Left ventricle myocardium inferior (tissue), 1 donor: ENCODE results near the gene GPR139. TPM values are rescaled to one million over a fixed set of nuclear protein-coding genes. Genes with fewer than 3 reads are reported as not detected.

Experiments
- DNase-seq: peaks from one replicate; pipeline ENCODE4 v3.0.0-alpha.2; 2020
- H3K27ac ChIP-seq: fragments of 200-600 bp; replicated peaks from 2 replicates; pipeline ENCODE4 v1.8.0; 2021
- H3K27me3 ChIP-seq: fragments of 200-600 bp; 2 replicates; pipeline ENCODE4 v1.8.0; 2021; ENCODE audit warnings: low read depth
- H3K36me3 ChIP-seq: fragments of 200-600 bp; 2 replicates; pipeline ENCODE4 v1.8.0; 2021
- H3K4me1 ChIP-seq: fragments of 200-600 bp; 2 replicates; pipeline ENCODE4 v1.8.0; 2021
- H3K4me3 ChIP-seq: fragments of 200-600 bp; 2 replicates; pipeline ENCODE4 v1.8.0; 2021; ENCODE audit warnings: mild to moderate bottlenecking, moderate library complexity
- H3K9me3 ChIP-seq: fragments of 200-600 bp; replicated peaks from 2 replicates; pipeline ENCODE4 v1.8.0; 2021
- CTCF ChIP-seq: fragments of 200-600 bp; IDR thresholded peaks from 2 replicates; pipeline ENCODE4 v1.8.0; 2021; ENCODE audit warnings: antibody characterized with exemption, mild to moderate bottlenecking, borderline replicate concordance
- intact Hi-C: fragments of 100-400 bp; cut with micrococcal nuclease; formaldehyde crosslinking; loops from one replicate; pipeline ENCODE4 v1.11.0; 2022
- total RNA-seq: library from RNA; stranded (reverse); fragmentation: NEBNext Ultra II Directional; extraction: Animal tissue kit (Norgen Biotek cat#: 25700); gene quantifications from one replicate; pipeline ENCODE4 v1.2.1, GENCODE V29; 2021
- donor health status: DM: no; HTN: yes; CAD: no; lungs with severe emphysema.

The GPR139 gene
- total RNA-seq, 1 donor from 2014 or later: not detected

- H3K36me3 ChIP-seq: no peaks in the 10 kb centered on the region
- no peak overlapping the region for H3K27ac ChIP-seq
- peaks cover 6% of the 10 kb centered on the region for H3K27me3 ChIP-seq
- TF ChIP-seq CTCF: no peak
- intact Hi-C loops: no loop called here
- DNase-seq: no peak
- no peak overlapping the region for H3K4me3 ChIP-seq
- H3K9me3 ChIP-seq: peaks cover 5% of the 10 kb centered on the region
- H3K4me1 ChIP-seq: no peaks in the 10 kb centered on the region
Measured at GRCh38 chr16:20023190-20023589, 50.5 kb downstream of the GPR139 start.

- no peak for DNase-seq
- H3K27me3 ChIP-seq: peaks cover 6% of the 10 kb centered on the region
- peaks cover 6% of the 10 kb centered on the region for H3K9me3 ChIP-seq
- intact Hi-C loops: no loop called here
- H3K27ac ChIP-seq: no peak overlapping the region
- H3K4me3 ChIP-seq: no peak overlapping the region
- no peak for TF ChIP-seq CTCF
- H3K4me1 ChIP-seq: no peaks in the 10 kb centered on the region
- H3K36me3 ChIP-seq: no peaks in the 10 kb centered on the region
Measured at GRCh38 chr16:20020976-20021375, 52.7 kb downstream of the GPR139 start.

- Histone ChIP-seq H3K27ac (no peak overlapping the region), H3K4me3 (no peak overlapping the region), H3K36me3 (no peaks in the 10 kb centered on the region), H3K4me1 (no peaks in the 10 kb centered on the region), H3K27me3 (peaks cover 12% of the 10 kb centered on the region), H3K9me3 (peaks cover 6% of the 10 kb centered on the region)
- DNase-seq: no peak
- intact Hi-C loops: no loop called here
- no peak for TF ChIP-seq CTCF
Measured at GRCh38 chr16:20020083-20020482, 53.6 kb downstream of the GPR139 start.

- intact Hi-C loops: no loop called here
- H3K27ac ChIP-seq: no peak overlapping the region
- H3K4me1 ChIP-seq: no peaks in the 10 kb centered on the region
- H3K4me3 ChIP-seq: no peak overlapping the region
- no peak for DNase-seq
- peaks cover 33% of the 10 kb centered on the region for H3K27me3 ChIP-seq
- no peak for TF ChIP-seq CTCF
- H3K36me3 ChIP-seq: no peaks in the 10 kb centered on the region
- peaks cover 6% of the 10 kb centered on the region for H3K9me3 ChIP-seq
Measured at GRCh38 chr16:20016234-20016633, 57.5 kb downstream of the GPR139 start.

- Histone ChIP-seq H3K9me3 (peaks cover 10% of the 10 kb centered on the region), H3K4me1 (no peaks in the 10 kb centered on the region), H3K4me3 (no peak overlapping the region), H3K27ac (no peak overlapping the region), H3K27me3 (peaks cover 43% of the 10 kb centered on the region), H3K36me3 (no peaks in the 10 kb centered on the region)
- no peak for DNase-seq
- TF ChIP-seq CTCF: no peak
- intact Hi-C loops: no loop called here
Measured at GRCh38 chr16:20004931-20005330, 68.8 kb downstream of the GPR139 start.

GRCh38 chr16:20002936-20003335 lies 70.8 kb downstream of the GPR139 start:
- Histone ChIP-seq H3K4me1 (no peaks in the 10 kb centered on the region), H3K27ac (no peak overlapping the region), H3K9me3 (peaks cover 7% of the 10 kb centered on the region), H3K36me3 (no peaks in the 10 kb centered on the region), H3K4me3 (no peak overlapping the region), H3K27me3 (peaks cover 54% of the 10 kb centered on the region)
- TF ChIP-seq CTCF: no peak
- intact Hi-C loops: no loop called here
- no peak for DNase-seq
